MM.1S (cell line): ENCODE results near the gene ABCC1.

ENCODE experiments used
- DNase-seq: peaks from one replicate; pipeline ENCODE4 v3.0.0-alpha.2; 2015
- H2AFZ ChIP-seq: fragments of 300-600 bp; sonication (generic); 2 replicates; pipeline ENCODE4 v1.6.0; 2016; ENCODE audit warnings: antibody characterized with exemption, low read length
- H3F3A ChIP-seq: fragments of 300-600 bp; sonication (generic); 2 replicates; pipeline ENCODE4 v1.6.1; 2016; ENCODE audit warnings: mild to moderate bottlenecking, antibody characterized with exemption, low read length, moderate library complexity, mixed read lengths; ENCODE audit not compliant: insufficient read depth
- H3K27ac ChIP-seq: fragments of 300-600 bp; sonication (generic); 2 replicates; pipeline ENCODE4 v1.5.1; 2016; ENCODE audit warnings: mild to moderate bottlenecking, low read length
- H3K27me3 ChIP-seq: fragments of 300-600 bp; sonication (generic); replicated peaks from 2 replicates; pipeline ENCODE4 v1.6.0; 2016; ENCODE audit warnings: low read length; ENCODE audit not compliant: insufficient read depth
- H3K36me3 ChIP-seq: fragments of 300-600 bp; sonication (generic); replicated peaks from 2 replicates; pipeline ENCODE4 v1.6.1; 2016; ENCODE audit warnings: mild to moderate bottlenecking, low read length, mixed read lengths; ENCODE audit not compliant: insufficient read depth
- H3K4me1 ChIP-seq: fragments of 300-600 bp; sonication (generic); 2 replicates; pipeline ENCODE4 v1.6.1; 2016; ENCODE audit warnings: low read length, mixed read lengths
- H3K4me2 ChIP-seq: fragments of 300-600 bp; sonication (generic); 2 replicates; pipeline ENCODE4 v1.6.0; 2016; ENCODE audit warnings: low read depth, low read length
- H3K4me3 ChIP-seq: fragments of 300-600 bp; sonication (generic); 2 replicates; pipeline ENCODE4 v1.5.1; 2016; ENCODE audit warnings: low read length, mixed read lengths
- H3K79me2 ChIP-seq: fragments of 300-600 bp; sonication (generic); 2 replicates; pipeline ENCODE4 v1.6.1; 2016; ENCODE audit warnings: mixed run types, low read length, mixed read lengths
- H3K9ac ChIP-seq: fragments of 300-600 bp; sonication (generic); 2 replicates; pipeline ENCODE4 v1.6.1; 2016; ENCODE audit warnings: low read length, mixed read lengths
- H3K9me2 ChIP-seq: fragments of 300-600 bp; sonication (generic); replicated peaks from 2 replicates; pipeline ENCODE4 v1.6.1; 2016; ENCODE audit warnings: mild to moderate bottlenecking, low read length, mixed read lengths; ENCODE audit not compliant: insufficient read depth
- H3K9me3 ChIP-seq: fragments of 300-600 bp; sonication (generic); replicated peaks from 2 replicates; pipeline ENCODE4 v1.6.1; 2016; ENCODE audit warnings: mild to moderate bottlenecking, low read length, mixed read lengths; ENCODE audit not compliant: insufficient read depth
- H4K20me1 ChIP-seq: fragments of 300-600 bp; sonication (generic); 2 replicates; pipeline ENCODE4 v1.6.1; 2016; ENCODE audit warnings: mild to moderate bottlenecking, low read length, moderate library complexity, mixed read lengths; ENCODE audit not compliant: insufficient read depth
- CTCF ChIP-seq: fragments of 300-600 bp; sonication (generic); IDR thresholded peaks from 2 replicates; pipeline ENCODE4 v1.5.1; 2016; ENCODE audit warnings: antibody characterized with exemption, low read length, mixed read lengths
- EZH2 ChIP-seq: fragments of 300-600 bp; sonication (generic); optimal IDR thresholded peaks from 2 replicates; pipeline ENCODE3; 2017; ENCODE audit warnings: low read depth, mild to moderate bottlenecking, antibody characterized with exemption, low read length, mixed read lengths
- EZH2phosphoT487 ChIP-seq: fragments of 300-600 bp; sonication (generic); IDR thresholded peaks from 2 replicates; pipeline ENCODE4 v1.6.1; 2018; ENCODE audit warnings: antibody characterized with exemption, low read length

Gene ABCC1

GRCh38 chr16:15903960-15904359 is 45.5 kb upstream of the ABCC1 start:
- no peak overlapping the region for H2AFZ ChIP-seq
- no peaks in the 10 kb centered on the region for H3K9me3 ChIP-seq
- H4K20me1 ChIP-seq: no peaks in the 10 kb centered on the region
- no peaks in the 10 kb centered on the region for H3K27me3 ChIP-seq
- H3K4me2 ChIP-seq: no peak overlapping the region
- TF ChIP-seq EZH2phosphoT487 (no peak), CTCF (no peak), EZH2 (no peak)
- no peaks in the 10 kb centered on the region for H3K9me2 ChIP-seq
- H3K36me3 ChIP-seq: no peaks in the 10 kb centered on the region
- no peak overlapping the region for H3K4me3 ChIP-seq
- no peak overlapping the region for H3K9ac ChIP-seq
- H3K79me2 ChIP-seq: no peaks in the 10 kb centered on the region
- no peak overlapping the region for H3K27ac ChIP-seq
- peaks cover 7% of the 10 kb centered on the region for H3K4me1 ChIP-seq
- no peaks in the 10 kb centered on the region; the same call in 1 of the 2 replicates for H3F3A ChIP-seq
- DNase-seq: no peak

- Histone ChIP-seq H3F3A (no peaks in the 10 kb centered on the region), H2AFZ (no peak overlapping the region), H3K4me2 (no peak overlapping the region), H3K9me3 (no peaks in the 10 kb centered on the region), H3K27ac (no peak overlapping the region), H3K4me1 (no peaks in the 10 kb centered on the region), H3K9me2 (no peaks in the 10 kb centered on the region), H3K9ac (no peak overlapping the region), H3K36me3 (no peaks in the 10 kb centered on the region), H3K79me2 (no peaks in the 10 kb centered on the region), H4K20me1 (no peaks in the 10 kb centered on the region), H3K27me3 (no peaks in the 10 kb centered on the region), H3K4me3 (no peak overlapping the region)
- no peak for TF ChIP-seq EZH2phosphoT487
- TF ChIP-seq EZH2: no peak
- TF ChIP-seq CTCF: no peak
- no peak for DNase-seq
These were observed 43.0 kb upstream of the ABCC1 start for GRCh38 chr16:15906439-15906838.

GRCh38 chr16:15907863-15908478 is 41.4 kb upstream of the ABCC1 start:
- Histone ChIP-seq H3K9ac (no peak overlapping the region), H3K27ac (no peak overlapping the region), H3K9me3 (no peaks in the 10 kb centered on the region), H3K4me3 (no peak overlapping the region), H3K27me3 (no peaks in the 10 kb centered on the region), H3K4me1 (no peaks in the 10 kb centered on the region), H4K20me1 (no peaks in the 10 kb centered on the region), H3K4me2 (no peak overlapping the region), H2AFZ (peak overlapping the region; percentile 51; the same call in 1 of the 2 replicates), H3K9me2 (no peaks in the 10 kb centered on the region), H3F3A (no peaks in the 10 kb centered on the region), H3K79me2 (no peaks in the 10 kb centered on the region), H3K36me3 (no peaks in the 10 kb centered on the region)
- DNase-seq: peak; percentile 67
- TF ChIP-seq CTCF (no peak), EZH2 (no peak), EZH2phosphoT487 (no peak)
